ENCODE results near the gene FGFR1OP2. TPM values are rescaled to one million over a fixed set of nuclear protein-coding genes. Genes with fewer than 3 reads are reported as not detected.
A peak's percentile ranks its signal among the peaks of the same experiment; 100 is the strongest.

FGFR1OP2 gene
- polyA plus RNA-seq, 1 donor, result 45.0 TPM

- no peak for DNase-seq (ENCODE audit: low read depth)
Measured at GRCh38 chr12:27003421-27004381, 65.4 kb downstream of the FGFR1OP2 start.

GRCh38 chr12:27005495-27005894, 67.2 kb downstream of the FGFR1OP2 start:
- no peak for DNase-seq (ENCODE audit: low read depth)

- no peak for DNase-seq (ENCODE audit: low read depth)
Measured at GRCh38 chr12:27006797-27007467, 68.7 kb downstream of the FGFR1OP2 start.

- no peak for DNase-seq (ENCODE audit: low read depth)
Measured at GRCh38 chr12:27008081-27008480, 69.8 kb downstream of the FGFR1OP2 start.

GRCh38 chr12:27009881-27010301, 71.6 kb downstream of the FGFR1OP2 start:
- DNase-seq (ENCODE audit: low read depth), result no peak

GRCh38 chr12:27012239-27012981, 74.1 kb downstream of the FGFR1OP2 start:
- DNase-seq (ENCODE audit: low read depth), result no peak

- DNase-seq (ENCODE audit: low read depth), result no peak
Measured at GRCh38 chr12:27012982-27013255, 74.6 kb downstream of the FGFR1OP2 start.

- no peak for DNase-seq (ENCODE audit: low read depth)
Measured at GRCh38 chr12:27013611-27014084, 75.4 kb downstream of the FGFR1OP2 start.

- DNase-seq (ENCODE audit: low read depth), result peak; percentile 71
Measured at GRCh38 chr12:27014085-27014858, 76.0 kb downstream of the FGFR1OP2 start, which contains the start of gene TM7SF3. Gene TM7SF3 (minus strand): TSS chr12:27014384. CDS start chr12:27014168, 216 bp downstream.

GRCh38 chr12:27014859-27015729, 76.8 kb downstream of the FGFR1OP2 start:
- no peak for DNase-seq (ENCODE audit: low read depth)

GRCh38 chr12:27015730-27016076, 77.4 kb downstream of the FGFR1OP2 start:
- DNase-seq (ENCODE audit: low read depth), result no peak

Other genes with a start within 250 kb of the FGFR1OP2 start
- gene ITPR2, start 105.3 kb upstream of the FGFR1OP2 start, polyA plus RNA-seq (ENCODE audit: insufficient read length), result 2.7 TPM
- gene INTS13, start 489 bp upstream of the FGFR1OP2 start, polyA plus RNA-seq (ENCODE audit: insufficient read length), result 23.9 TPM
- 26.8 TPM for gene TM7SF3, start 75.9 kb downstream of the FGFR1OP2 start, polyA plus RNA-seq (ENCODE audit: insufficient read length)
- gene MED21, start 84.1 kb downstream of the FGFR1OP2 start, polyA plus RNA-seq (ENCODE audit: insufficient read length), result 42.2 TPM
- not detected for gene C12orf71, start 144.1 kb downstream of the FGFR1OP2 start, polyA plus RNA-seq (ENCODE audit: insufficient read length)